Glutamatergic neuron (in vitro differentiated cells): ENCODE data around the gene DERA. TPM values are rescaled to one million over a fixed set of nuclear protein-coding genes. Genes with fewer than 3 reads are reported as not detected.
"Not testable (repeated sequence)": the region's sequence is repeated elsewhere in the genome, so short reads cannot be mapped to it uniquely, and the experiment has no call there.

Experiments used
- DNase-seq: peaks from one replicate; pipeline ENCODE4 v3.0.0; 2022
- H3K27ac Mint-ChIP-seq: one replicate; pipeline ENCODE4 v1.8.0; 2020; ENCODE audit warnings: mild to moderate bottlenecking, mixed read lengths, inconsistent platforms; ENCODE audit not compliant: unreplicated experiment
- H3K27me3 Mint-ChIP-seq: one replicate; pipeline ENCODE4 v1.8.0; 2020; ENCODE audit warnings: mild to moderate bottlenecking, moderate library complexity, mixed read lengths, inconsistent platforms; ENCODE audit not compliant: unreplicated experiment
- H3K36me3 Mint-ChIP-seq: one replicate; pipeline ENCODE4 v1.8.0; 2020; ENCODE audit warnings: mild to moderate bottlenecking, mixed read lengths, inconsistent platforms; ENCODE audit not compliant: unreplicated experiment
- H3K4me1 Mint-ChIP-seq: one replicate; pipeline ENCODE4 v1.8.0; 2020; ENCODE audit warnings: mild to moderate bottlenecking, low read depth, mixed read lengths, inconsistent platforms; ENCODE audit not compliant: unreplicated experiment
- H3K4me3 Mint-ChIP-seq: one replicate; pipeline ENCODE4 v1.8.0; 2020; ENCODE audit warnings: mild to moderate bottlenecking, mixed read lengths, inconsistent platforms; ENCODE audit not compliant: unreplicated experiment
- H3K9me3 Mint-ChIP-seq: one replicate; pipeline ENCODE4 v1.8.0; 2020; ENCODE audit warnings: mild to moderate bottlenecking, moderate library complexity, mixed read lengths, inconsistent platforms; ENCODE audit not compliant: unreplicated experiment
- total RNA-seq: library from RNA; stranded (reverse); fragmentation: NEBNext Ultra II Directional; extraction: Animal tissue kit (Norgen Biotek cat#: 25700); gene quantifications from one replicate; pipeline ENCODE4 v1.2.1, GENCODE V29; 2021; ENCODE audit not compliant: unreplicated experiment
- TF ChIP-seq, protein P1 (sequence below): fragments of 200-600 bp; sonication (generic); IDR thresholded peaks from one replicate; pipeline ENCODE4 v1.5.0; 2021; ENCODE audit not compliant: partially characterized antibody, unreplicated experiment

Gene DERA
- total RNA-seq, 1 donor from 2014 or later: 55.6 TPM

DNA sequence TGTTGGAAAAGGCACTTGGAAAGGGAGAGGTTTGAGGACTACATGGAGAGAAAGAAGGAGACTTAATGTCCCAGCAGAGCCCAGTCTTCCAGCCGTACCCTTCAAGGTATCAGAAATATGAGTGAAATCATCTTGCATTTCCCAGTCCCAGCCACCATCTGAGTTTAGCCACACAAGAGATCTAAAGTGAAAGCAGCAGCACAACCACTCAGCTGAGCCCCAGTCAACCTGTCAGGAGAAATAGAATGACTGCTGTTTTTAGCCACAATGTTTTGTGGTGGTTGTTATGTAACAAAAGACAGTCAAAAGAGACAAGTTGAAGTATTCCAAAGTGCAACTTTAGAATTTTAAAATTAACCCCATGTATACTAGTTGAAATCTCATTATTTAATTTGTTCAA lies 28.0 kb downstream of the DERA start:
- H3K36me3 Mint-ChIP-seq: peaks cover 6% of the 10 kb centered on the region
- H3K4me1 Mint-ChIP-seq: no peaks in the 10 kb centered on the region
- no peaks in the 10 kb centered on the region for H3K27me3 Mint-ChIP-seq
- H3K4me3 Mint-ChIP-seq: no peak overlapping the region
- TF ChIP-seq, protein P1, sequence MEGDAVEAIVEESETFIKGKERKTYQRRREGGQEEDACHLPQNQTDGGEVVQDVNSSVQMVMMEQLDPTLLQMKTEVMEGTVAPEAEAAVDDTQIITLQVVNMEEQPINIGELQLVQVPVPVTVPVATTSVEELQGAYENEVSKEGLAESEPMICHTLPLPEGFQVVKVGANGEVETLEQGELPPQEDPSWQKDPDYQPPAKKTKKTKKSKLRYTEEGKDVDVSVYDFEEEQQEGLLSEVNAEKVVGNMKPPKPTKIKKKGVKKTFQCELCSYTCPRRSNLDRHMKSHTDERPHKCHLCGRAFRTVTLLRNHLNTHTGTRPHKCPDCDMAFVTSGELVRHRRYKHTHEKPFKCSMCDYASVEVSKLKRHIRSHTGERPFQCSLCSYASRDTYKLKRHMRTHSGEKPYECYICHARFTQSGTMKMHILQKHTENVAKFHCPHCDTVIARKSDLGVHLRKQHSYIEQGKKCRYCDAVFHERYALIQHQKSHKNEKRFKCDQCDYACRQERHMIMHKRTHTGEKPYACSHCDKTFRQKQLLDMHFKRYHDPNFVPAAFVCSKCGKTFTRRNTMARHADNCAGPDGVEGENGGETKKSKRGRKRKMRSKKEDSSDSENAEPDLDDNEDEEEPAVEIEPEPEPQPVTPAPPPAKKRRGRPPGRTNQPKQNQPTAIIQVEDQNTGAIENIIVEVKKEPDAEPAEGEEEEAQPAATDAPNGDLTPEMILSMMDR: no peak
- no peak for DNase-seq
- H3K27ac Mint-ChIP-seq: no peak overlapping the region
- H3K9me3 Mint-ChIP-seq: peaks cover 3% of the 10 kb centered on the region

DNA sequence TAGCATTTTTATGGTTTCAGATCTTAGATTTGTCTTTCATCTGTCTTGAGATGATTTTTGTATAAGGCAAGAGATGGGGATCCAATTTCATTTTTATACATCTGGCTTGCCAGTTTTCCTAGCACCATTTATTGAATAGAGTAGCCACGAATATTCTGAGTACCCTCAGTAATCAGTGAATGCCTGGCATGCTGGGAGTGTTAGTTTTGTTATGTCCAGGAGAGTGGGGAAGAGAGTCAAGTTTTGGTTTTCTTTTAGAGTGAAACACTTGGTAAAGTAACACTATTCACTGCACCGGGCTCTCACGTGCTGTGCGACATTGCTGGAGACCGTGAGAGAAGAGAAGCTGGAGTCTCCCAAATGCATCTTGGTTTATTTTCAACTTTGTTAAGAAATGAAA lies 31.3 kb downstream of the DERA start:
- Mint-ChIP-seq H3K27ac (no peak overlapping the region), H3K4me1 (peaks cover 3% of the 10 kb centered on the region), H3K9me3 (peaks cover 7% of the 10 kb centered on the region), H3K4me3 (no peak overlapping the region), H3K36me3 (peaks cover 12% of the 10 kb centered on the region), H3K27me3 (peaks cover 2% of the 10 kb centered on the region)
- DNase-seq: no peak
- TF ChIP-seq, protein P1: no peak

DNA sequence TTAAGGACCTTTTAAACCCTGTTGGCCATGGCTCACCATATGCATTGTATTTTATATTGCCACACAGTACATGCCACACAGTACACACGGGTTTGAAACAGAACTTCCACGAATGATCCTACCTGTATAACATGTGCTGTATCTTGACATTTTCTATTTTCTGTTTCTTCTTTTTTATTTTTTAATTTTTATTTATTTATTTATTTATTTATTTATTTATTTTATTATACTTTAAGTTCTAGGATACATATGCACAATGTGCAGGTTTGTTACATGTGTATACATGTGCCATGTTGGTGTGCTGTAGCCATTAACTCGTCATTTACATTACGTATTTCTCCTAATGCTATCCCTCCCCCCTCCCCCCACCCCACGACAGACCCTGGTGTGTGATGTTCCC lies 32.4 kb downstream of the DERA start:
- not testable (repeated sequence) for H3K27ac Mint-ChIP-seq, H3K9me3 Mint-ChIP-seq

DNA sequence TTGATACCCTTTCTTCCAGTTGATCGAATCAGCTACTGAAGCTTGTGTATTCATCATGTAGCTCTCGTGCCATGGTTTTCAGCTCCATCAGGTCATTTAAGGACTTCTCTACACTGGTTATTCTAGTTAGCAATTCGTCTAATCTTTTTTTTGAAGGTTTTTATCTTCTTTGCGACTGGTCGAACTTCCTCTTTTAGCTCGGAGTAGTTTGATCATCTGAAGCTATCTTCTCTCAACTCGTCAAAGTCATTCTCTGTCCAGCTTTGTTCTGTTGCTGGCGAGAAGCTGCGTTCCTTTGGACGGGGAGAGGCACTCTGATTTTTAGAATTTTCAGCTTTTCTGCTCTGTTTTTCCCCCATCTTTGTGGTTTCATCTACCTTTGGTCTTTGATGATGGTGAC lies 37.3 kb downstream of the DERA start:
- H3K4me1 Mint-ChIP-seq, DNase-seq, H3K27ac Mint-ChIP-seq, H3K4me3 Mint-ChIP-seq, H3K27me3 Mint-ChIP-seq, H3K9me3 Mint-ChIP-seq: not testable (repeated sequence)
- H3K36me3 Mint-ChIP-seq: peaks cover 17% of the 10 kb centered on the region

More for the DNA sequence above, 32.4 kb downstream of the DERA start:
- not testable (repeated sequence) for H3K4me1 Mint-ChIP-seq, H3K4me3 Mint-ChIP-seq, DNase-seq, H3K27me3 Mint-ChIP-seq
- H3K36me3 Mint-ChIP-seq: peaks cover 17% of the 10 kb centered on the region

DNA sequence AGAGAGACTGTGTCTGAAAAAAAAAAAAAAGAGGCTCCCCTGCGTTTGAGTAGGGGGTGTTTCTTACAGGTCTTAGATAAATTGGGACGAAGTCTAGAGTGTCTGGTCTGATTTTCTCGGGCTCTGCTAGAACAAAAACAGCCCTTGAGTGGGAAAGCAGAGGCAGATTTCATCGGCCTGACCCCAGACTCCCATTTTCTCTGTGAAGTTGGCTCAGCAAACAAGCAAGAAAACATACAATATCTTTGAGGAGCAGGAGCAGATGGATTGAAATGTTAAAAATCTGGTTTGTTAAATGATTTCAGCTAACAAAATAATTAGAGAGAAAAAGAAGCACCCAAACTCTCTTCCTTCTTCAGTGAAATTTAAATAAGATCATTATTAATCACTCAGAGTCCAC lies 44.1 kb downstream of the DERA start:
- Mint-ChIP-seq H3K9me3 (peaks cover 3% of the 10 kb centered on the region), H3K4me1 (peaks cover 6% of the 10 kb centered on the region), H3K4me3 (no peak overlapping the region), H3K27ac (no peak overlapping the region), H3K36me3 (no peaks in the 10 kb centered on the region), H3K27me3 (peaks cover 3% of the 10 kb centered on the region)
- TF ChIP-seq, protein P1: no peak
- no peak for DNase-seq

DNA sequence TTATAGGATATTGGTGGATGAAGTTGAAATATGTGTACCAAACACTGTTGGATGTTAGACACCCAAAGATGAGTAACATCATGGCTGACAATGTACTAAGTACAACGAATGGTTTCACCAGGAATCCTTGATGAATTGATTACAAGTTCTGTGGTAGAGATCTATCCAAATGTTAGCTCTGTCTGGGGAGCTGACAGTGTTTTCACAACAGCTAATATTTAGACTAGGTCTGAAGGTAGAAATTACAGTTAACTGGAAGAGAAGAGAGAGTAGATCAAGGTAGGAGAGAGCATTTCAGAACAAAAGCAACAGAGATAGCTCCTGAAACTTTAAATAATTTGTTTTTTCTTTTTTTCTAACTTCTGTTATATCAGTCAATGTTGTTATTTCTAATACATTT lies 44.9 kb downstream of the DERA start:
- H3K27me3 Mint-ChIP-seq: peaks cover 3% of the 10 kb centered on the region
- peaks cover 5% of the 10 kb centered on the region for H3K36me3 Mint-ChIP-seq
- H3K9me3 Mint-ChIP-seq: peaks cover 6% of the 10 kb centered on the region
- no peak for DNase-seq
- no peak overlapping the region for H3K27ac Mint-ChIP-seq
- H3K4me1 Mint-ChIP-seq: peaks cover 6% of the 10 kb centered on the region
- no peak overlapping the region for H3K4me3 Mint-ChIP-seq
- TF ChIP-seq, protein P1: no peak
